Choroid plexus epithelial cell (primary cell): Measurements from ENCODE around the gene HPCAL1.

Experiments
- DNase-seq: peaks from one replicate; pipeline ENCODE4 v3.0.0-alpha.2; 2010; ENCODE audit warnings: low read depth
- H3K4me3 ChIP-seq: 2 replicates; pipeline ENCODE4 v1.5.1; 2011; ENCODE audit warnings: low read depth, mild to moderate bottlenecking, control low read depth, low read length, moderate library complexity
- CTCF ChIP-seq: conservative IDR thresholded peaks from 2 replicates; pipeline ENCODE4 v1.5.1; 2011; ENCODE audit warnings: low read depth, mild to moderate bottlenecking, control low read depth, inconsistent platforms, low read length, moderate library complexity

Gene HPCAL1

DNA sequence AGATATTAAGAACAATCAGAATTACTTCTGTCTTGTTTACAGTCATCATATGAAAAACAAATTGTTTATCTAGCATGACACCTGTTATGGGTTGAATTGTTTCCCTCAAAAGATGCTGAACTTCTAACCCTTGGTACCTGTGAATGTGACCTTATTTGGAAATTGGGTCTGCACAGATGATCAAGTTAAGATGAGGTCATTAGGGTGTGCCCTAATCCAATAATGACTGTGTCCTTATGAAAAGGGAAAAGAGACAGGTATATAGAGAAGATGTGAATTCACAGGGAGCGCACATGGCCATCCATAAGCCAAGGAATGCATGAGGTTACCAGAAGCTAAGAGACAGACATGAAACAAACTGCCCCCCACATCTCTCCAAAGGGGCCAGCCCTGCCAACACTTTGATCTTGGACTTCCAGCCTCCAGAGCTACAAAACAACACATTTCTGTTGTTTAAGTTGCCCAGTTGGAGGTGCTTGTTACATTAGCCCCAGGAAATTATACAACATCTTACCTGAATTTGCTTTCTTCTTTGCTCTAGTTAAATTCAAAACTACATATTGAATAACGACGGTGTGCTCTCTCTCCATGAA, 2.3 kb upstream of the HPCAL1 start:
- TF ChIP-seq CTCF: no peak
- DNase-seq: no peak
- H3K4me3 ChIP-seq: no peak overlapping the region

DNA sequence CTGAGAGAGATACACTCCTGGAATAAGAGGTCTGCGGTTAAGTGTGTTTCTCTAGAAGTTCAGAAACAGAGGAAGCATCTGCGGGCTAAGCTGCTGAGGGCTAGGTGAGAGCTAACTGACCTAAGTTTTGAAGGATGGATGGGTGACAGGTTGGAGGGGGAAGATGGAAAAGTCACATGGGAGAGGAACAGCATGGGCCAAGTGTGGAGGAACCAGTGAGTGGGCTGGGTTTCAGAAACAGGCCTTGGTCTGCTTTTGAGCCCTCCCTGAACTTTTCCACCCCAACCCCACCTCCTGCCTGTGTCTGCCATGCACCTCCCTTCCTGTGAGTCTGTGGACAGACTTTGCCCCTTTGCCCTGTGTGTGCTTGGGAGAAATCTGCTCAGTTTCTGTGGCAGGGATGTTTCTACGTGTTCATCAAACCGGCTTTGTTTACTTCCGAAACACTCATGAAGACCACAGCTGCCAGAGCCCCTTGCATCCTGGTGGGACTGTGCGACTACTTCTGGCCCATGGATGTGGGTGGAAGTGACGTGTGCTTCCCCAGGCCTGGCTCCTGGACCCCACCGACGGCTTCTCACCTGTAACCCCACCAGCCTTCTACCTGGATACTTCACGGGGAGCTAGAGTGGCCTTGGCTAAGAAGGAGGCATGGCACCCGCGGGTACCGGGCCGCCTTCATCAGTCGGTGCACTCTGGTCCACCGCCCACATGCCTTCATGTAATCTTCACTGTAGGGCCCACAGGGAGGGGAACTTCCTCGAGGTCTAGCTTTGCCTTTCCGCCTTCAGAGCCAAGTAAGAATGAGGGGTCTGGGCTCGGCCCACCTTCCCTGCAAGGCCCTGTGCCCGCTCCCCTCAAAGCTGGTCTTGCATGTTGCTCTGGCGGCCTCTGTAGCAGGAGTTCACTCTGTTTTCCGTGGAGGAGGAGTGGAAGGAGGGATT, 1.4 kb upstream of the HPCAL1 start:
- no peak overlapping the region for H3K4me3 ChIP-seq
- no peak for DNase-seq
- no peak for TF ChIP-seq CTCF

DNA sequence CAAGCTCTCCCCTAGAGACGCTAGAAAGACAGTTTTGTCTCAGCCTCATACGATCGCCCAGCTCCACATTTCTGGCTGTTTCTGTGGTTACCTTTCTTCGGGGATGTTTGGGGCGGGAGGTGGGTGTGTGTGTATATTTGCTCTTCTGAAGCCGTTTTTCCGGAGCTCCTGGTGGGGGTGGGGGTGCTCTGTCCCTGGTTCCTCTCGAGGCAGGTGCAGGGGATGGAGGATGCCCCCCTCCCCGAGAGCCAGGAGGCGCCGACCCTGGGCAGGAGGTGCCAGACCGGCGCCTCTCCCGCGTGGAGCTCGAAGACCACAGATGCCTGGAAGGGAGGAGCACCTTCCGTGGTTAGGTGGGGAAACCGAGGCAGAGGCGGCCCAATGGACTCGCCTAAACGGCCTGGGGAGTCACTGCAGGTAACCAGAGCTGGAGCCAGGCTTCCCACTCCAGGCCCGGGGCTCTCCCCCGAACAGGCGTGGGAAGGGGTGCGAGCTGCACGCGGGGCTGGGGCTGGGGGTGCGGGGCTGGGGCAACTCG, 694 bp upstream of the HPCAL1 start:
- no peak for DNase-seq
- no peak for TF ChIP-seq CTCF
- H3K4me3 ChIP-seq: peak overlapping the region; percentile 74

DNA sequence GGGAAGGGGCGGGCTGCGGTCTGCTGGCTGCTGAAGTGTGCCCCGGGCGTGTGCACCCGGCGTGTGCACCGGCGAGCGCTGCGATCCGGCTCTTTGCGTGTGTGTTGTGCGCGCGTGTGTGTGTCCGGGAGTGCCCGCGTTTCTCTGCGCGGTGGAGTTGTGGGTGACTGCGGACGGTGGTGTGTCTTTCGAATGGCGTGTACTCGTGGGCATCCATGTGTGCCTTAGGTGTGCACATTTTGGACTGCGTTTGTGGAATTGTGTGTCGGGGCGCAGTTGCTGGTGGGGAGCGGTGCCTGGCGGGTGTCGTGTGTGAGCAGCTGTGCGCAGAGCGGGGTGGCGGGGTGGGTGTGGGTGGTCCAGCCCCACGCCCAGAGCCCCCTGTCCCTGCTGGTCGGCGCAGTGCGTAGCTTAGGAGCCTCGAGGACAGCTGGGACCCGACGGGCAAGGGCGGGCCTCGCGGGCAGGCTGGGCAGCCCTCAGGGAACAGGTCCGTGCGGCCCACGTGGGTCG, 533 bp downstream of the HPCAL1 start:
- DNase-seq: peak; percentile 19
- peak overlapping the region; percentile 74 for H3K4me3 ChIP-seq
- TF ChIP-seq CTCF: no peak

- peak overlapping the region; percentile 74 for H3K4me3 ChIP-seq
- peak; percentile 29 for TF ChIP-seq CTCF
- DNase-seq: peak; percentile 49
These were observed 1.1 kb downstream of the HPCAL1 start for GRCh38 chr2:10303694-10304378.

- H3K4me3 ChIP-seq: peak overlapping the region; percentile 74
- no peak for TF ChIP-seq CTCF
- no peak for DNase-seq
These were observed 2.0 kb downstream of the HPCAL1 start for GRCh38 chr2:10304458-10305253.
